HG02885 (cell line): ENCODE data around the gene CD300H.

Experiments used
- ATAC-seq: cut with Tn5 transposase; IDR thresholded peaks from one replicate; pipeline ENCODE4 v1.9.1; 2021; ENCODE audit warnings: mild to moderate bottlenecking; ENCODE audit not compliant: unreplicated experiment, poor library complexity

Gene CD300H

GRCh38 chr17:74567397-74567796, at the start of gene CD300H:
Gene CD300H, minus strand, starts transcription at chr17:74567509.
- ATAC-seq: no peak

GRCh38 chr17:74616696-74617095, 49.4 kb upstream of the CD300H start:
- ATAC-seq: no peak

GRCh38 chr17:74612046-74612445, 44.7 kb upstream of the CD300H start:
- ATAC-seq: no peak

GRCh38 chr17:74610108-74610507, 42.8 kb upstream of the CD300H start:
- no peak for ATAC-seq

- no peak for ATAC-seq
Measured at GRCh38 chr17:74608511-74608910, 41.2 kb upstream of the CD300H start.

- no peak for ATAC-seq
Measured at GRCh38 chr17:74607221-74607620, 39.9 kb upstream of the CD300H start.

- ATAC-seq: no peak
Measured at GRCh38 chr17:74606050-74606449, 38.7 kb upstream of the CD300H start.

GRCh38 chr17:74605361-74605760, 38.1 kb upstream of the CD300H start:
- no peak for ATAC-seq

GRCh38 chr17:74604761-74605160, 37.5 kb upstream of the CD300H start:
- no peak for ATAC-seq

GRCh38 chr17:74604200-74604599, 36.9 kb upstream of the CD300H start:
- no peak for ATAC-seq

- ATAC-seq: no peak
Measured at GRCh38 chr17:74603746-74604145, 36.4 kb upstream of the CD300H start.

GRCh38 chr17:74603037-74603635, 35.8 kb upstream of the CD300H start:
- ATAC-seq: no peak

GRCh38 chr17:74601944-74602572, 34.7 kb upstream of the CD300H start:
- no peak for ATAC-seq

GRCh38 chr17:74599448-74599939, 32.2 kb upstream of the CD300H start:
- no peak for ATAC-seq

GRCh38 chr17:74599023-74599399, 31.7 kb upstream of the CD300H start:
- ATAC-seq: no peak

- no peak for ATAC-seq
Measured at GRCh38 chr17:74598346-74599022, 31.2 kb upstream of the CD300H start.

- no peak for ATAC-seq
Measured at GRCh38 chr17:74597069-74597790, 29.9 kb upstream of the CD300H start.

GRCh38 chr17:74595037-74595750, 27.9 kb upstream of the CD300H start:
- ATAC-seq: no peak

- ATAC-seq: no peak
Measured at GRCh38 chr17:74592087-74592990, 25.0 kb upstream of the CD300H start, which contains the start of gene CD300LD. Gene CD300LD, minus strand, starts transcription at chr17:74592283. Its CDS starts 81 bp downstream, at chr17:74592202.
